GM12873 (cell line): ENCODE results near the gene DYNC2I2.

ENCODE experiments used
- CTCF ChIP-seq: IDR thresholded peaks from 2 replicates; pipeline ENCODE4 v1.5.1; 2012; ENCODE audit warnings: low read depth, mild to moderate bottlenecking, moderate library complexity, low read length, control low read depth; ENCODE audit not compliant: insufficient read depth; ENCODE audit errors: missing control alignments

Gene DYNC2I2

GRCh38 chr9:128688501-128689292, 32.0 kb upstream of the DYNC2I2 start, which contains the start of gene SET:
TSS of gene SET (plus strand) at chr9:128689222. CDS start at chr9:128689583, 361 bp downstream.
- no peak for TF ChIP-seq CTCF

GRCh38 chr9:128687453-128687852, 30.8 kb upstream of the DYNC2I2 start:
- no peak for TF ChIP-seq CTCF

- TF ChIP-seq CTCF: no peak
These were observed 29.2 kb upstream of the DYNC2I2 start for GRCh38 chr9:128685636-128686489.

GRCh38 chr9:128684325-128685199, 27.9 kb upstream of the DYNC2I2 start:
- TF ChIP-seq CTCF: no peak

GRCh38 chr9:128684065-128684324, 27.3 kb upstream of the DYNC2I2 start:
- TF ChIP-seq CTCF: no peak

GRCh38 chr9:128683340-128684064, 26.9 kb upstream of the DYNC2I2 start:
- no peak for TF ChIP-seq CTCF
